Measurements from ENCODE around the gene ARHGAP26. TPM values are rescaled to one million over a fixed set of nuclear protein-coding genes. Genes with fewer than 3 reads are reported as not detected.

ARHGAP26 gene
- total RNA-seq, 1 donor from 2014 or later = 35.4 TPM

GRCh38 chr5:142830241-142831008 lies 60.2 kb downstream of the ARHGAP26 start:
- H3K9me3 ChIP-seq = no peaks in the 10 kb centered on the region
- no peak overlapping the region for H3K4me3 ChIP-seq
- ATAC-seq (no peak), DNase-seq (no peak)
- H3K27ac ChIP-seq = no peak overlapping the region
- intact Hi-C loops (cut with DNase I) = no loop called here
- TF ChIP-seq, protein P1, sequence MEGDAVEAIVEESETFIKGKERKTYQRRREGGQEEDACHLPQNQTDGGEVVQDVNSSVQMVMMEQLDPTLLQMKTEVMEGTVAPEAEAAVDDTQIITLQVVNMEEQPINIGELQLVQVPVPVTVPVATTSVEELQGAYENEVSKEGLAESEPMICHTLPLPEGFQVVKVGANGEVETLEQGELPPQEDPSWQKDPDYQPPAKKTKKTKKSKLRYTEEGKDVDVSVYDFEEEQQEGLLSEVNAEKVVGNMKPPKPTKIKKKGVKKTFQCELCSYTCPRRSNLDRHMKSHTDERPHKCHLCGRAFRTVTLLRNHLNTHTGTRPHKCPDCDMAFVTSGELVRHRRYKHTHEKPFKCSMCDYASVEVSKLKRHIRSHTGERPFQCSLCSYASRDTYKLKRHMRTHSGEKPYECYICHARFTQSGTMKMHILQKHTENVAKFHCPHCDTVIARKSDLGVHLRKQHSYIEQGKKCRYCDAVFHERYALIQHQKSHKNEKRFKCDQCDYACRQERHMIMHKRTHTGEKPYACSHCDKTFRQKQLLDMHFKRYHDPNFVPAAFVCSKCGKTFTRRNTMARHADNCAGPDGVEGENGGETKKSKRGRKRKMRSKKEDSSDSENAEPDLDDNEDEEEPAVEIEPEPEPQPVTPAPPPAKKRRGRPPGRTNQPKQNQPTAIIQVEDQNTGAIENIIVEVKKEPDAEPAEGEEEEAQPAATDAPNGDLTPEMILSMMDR (IDR thresholded peaks at IDR 0.05) = no peak
- H3K4me1 ChIP-seq = peaks cover 37% of the 10 kb centered on the region
- H3K27me3 ChIP-seq = no peaks in the 10 kb centered on the region
- H3K36me3 ChIP-seq = no peaks in the 10 kb centered on the region

GRCh38 chr5:142831009-142831383 lies 60.8 kb downstream of the ARHGAP26 start:
- Histone ChIP-seq H3K9me3 (no peaks in the 10 kb centered on the region), H3K4me3 (no peak overlapping the region), H3K36me3 (no peaks in the 10 kb centered on the region), H3K4me1 (peaks cover 32% of the 10 kb centered on the region), H3K27me3 (no peaks in the 10 kb centered on the region), H3K27ac (no peak overlapping the region)
- ATAC-seq (no peak), DNase-seq (no peak)
- intact Hi-C loops (cut with DNase I) = no loop called here
- TF ChIP-seq, protein P1 (IDR thresholded peaks at IDR 0.05) = no peak

DNA sequence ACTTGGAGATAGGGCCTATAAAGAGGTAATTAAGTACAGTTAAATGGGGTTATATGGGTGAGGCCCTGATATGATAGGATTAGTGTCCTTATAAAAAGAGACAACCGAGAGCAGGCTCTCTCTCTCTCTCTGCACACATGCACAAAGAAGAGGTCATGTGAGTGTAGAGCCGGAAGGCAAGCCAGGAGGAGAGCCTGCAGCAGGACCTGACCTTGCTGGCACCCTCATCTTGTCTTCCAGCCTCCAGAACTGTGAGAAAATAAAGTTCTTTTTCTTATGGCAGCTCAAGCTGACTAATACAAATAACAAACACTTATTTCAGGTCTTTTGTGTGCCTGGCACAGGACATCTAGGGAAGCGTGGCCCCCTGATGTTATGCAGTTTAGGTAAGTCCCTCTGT lies 62.1 kb downstream of the ARHGAP26 start:
- no peak for ATAC-seq
- Histone ChIP-seq H3K36me3 (no peaks in the 10 kb centered on the region), H3K9me3 (no peaks in the 10 kb centered on the region), H3K4me3 (no peak overlapping the region), H3K27ac (no peak overlapping the region), H3K27me3 (no peaks in the 10 kb centered on the region), H3K4me1 (peaks cover 21% of the 10 kb centered on the region)
- intact Hi-C loops (cut with DNase I) = no loop called here
- TF ChIP-seq, protein P1 (IDR thresholded peaks at IDR 0.05) = no peak
- DNase-seq = no peak

GRCh38 chr5:142833517-142834449 lies 63.6 kb downstream of the ARHGAP26 start:
- H3K4me3 ChIP-seq = no peak overlapping the region
- no peak for ATAC-seq
- intact Hi-C loops (cut with DNase I) = no loop called here

GRCh38 chr5:142834504-142834903 lies 64.3 kb downstream of the ARHGAP26 start:
- Histone ChIP-seq H3K27me3 (no peaks in the 10 kb centered on the region), H3K36me3 (no peaks in the 10 kb centered on the region), H3K4me3 (no peak overlapping the region), H3K27ac (no peak overlapping the region), H3K9me3 (no peaks in the 10 kb centered on the region), H3K4me1 (peaks cover 17% of the 10 kb centered on the region)
- intact Hi-C loops (cut with DNase I) = no loop called here
- no peak for ATAC-seq
- no peak for DNase-seq
- TF ChIP-seq, protein P1 (IDR thresholded peaks at IDR 0.05) = no peak

More at GRCh38 chr5:142833517-142834449, 63.6 kb downstream of the ARHGAP26 start:
- no peak for DNase-seq
- Histone ChIP-seq H3K36me3 (no peaks in the 10 kb centered on the region), H3K27me3 (no peaks in the 10 kb centered on the region), H3K4me1 (peaks cover 10% of the 10 kb centered on the region), H3K27ac (no peak overlapping the region), H3K9me3 (no peaks in the 10 kb centered on the region)
- TF ChIP-seq, protein P1 (IDR thresholded peaks at IDR 0.05) = no peak
